GM12891 (cell line): ENCODE measurements around the gene KCNK15.

ENCODE experiments used
- DNase-seq: peaks from one replicate; pipeline ENCODE4 v3.0.0; 2011; ENCODE audit warnings: low spot score; ENCODE audit not compliant: insufficient read length
- FAIRE-seq: peaks from 2 replicates; lab custom pipeline; 2011; peaks lifted over from hg19 to GRCh38; lab: Jason Lieb, UNC
- PAX5 ChIP-seq: IDR thresholded peaks from 2 replicates; pipeline ENCODE4 v1.6.1; 2011; ENCODE audit warnings: low read length, moderate library complexity, mild to moderate bottlenecking; ENCODE audit not compliant: insufficient read depth, severe bottlenecking
- POLR2A ChIP-seq: IDR thresholded peaks from 2 replicates; pipeline ENCODE4 v1.6.1; 2011; ENCODE audit warnings: low read depth, low read length, control low read depth
- POLR2AphosphoS5 ChIP-seq: IDR thresholded peaks from 2 replicates; pipeline ENCODE4 v1.6.1; 2011; ENCODE audit warnings: low read depth, low read length, control low read depth
- POU2F2 ChIP-seq: IDR thresholded peaks from 2 replicates; pipeline ENCODE4 v1.6.1; 2011; ENCODE audit warnings: low read depth, mild to moderate bottlenecking, control low read depth, low read length, moderate library complexity
- SPI1 ChIP-seq: IDR thresholded peaks from 2 replicates; pipeline ENCODE4 v1.6.1; 2011; ENCODE audit warnings: low read depth, low read length, control low read depth
- TAF1 ChIP-seq: IDR thresholded peaks from 2 replicates; pipeline ENCODE4 v1.6.1; 2011; ENCODE audit warnings: low read depth, low read length, control low read depth

Gene KCNK15

GRCh38 chr20:44768256-44768655, 22.6 kb downstream of the KCNK15 start:
- no peak for FAIRE-seq
- TF ChIP-seq TAF1 (no peak), PAX5 (no peak), SPI1 (no peak), POLR2A (no peak)
- DNase-seq = no peak

- FAIRE-seq (no peak), DNase-seq (no peak)
- TF ChIP-seq TAF1 = no peak
- no peak for TF ChIP-seq PAX5
- no peak for TF ChIP-seq POLR2AphosphoS5
- no peak for TF ChIP-seq POLR2A
- no peak for TF ChIP-seq SPI1
- TF ChIP-seq POU2F2 = no peak
These were observed 23.3 kb downstream of the KCNK15 start for GRCh38 chr20:44768854-44769480.

GRCh38 chr20:44769481-44769863, 23.8 kb downstream of the KCNK15 start:
- no peak for TF ChIP-seq SPI1
- TF ChIP-seq POU2F2 = no peak
- no peak for TF ChIP-seq PAX5
- TF ChIP-seq TAF1 = no peak
- TF ChIP-seq POLR2A = no peak
- no peak for TF ChIP-seq POLR2AphosphoS5
- FAIRE-seq (no peak), DNase-seq (no peak)

GRCh38 chr20:44770484-44771171, 25.0 kb downstream of the KCNK15 start:
- TF ChIP-seq PAX5 = no peak
- TF ChIP-seq POLR2AphosphoS5 = no peak
- no peak for TF ChIP-seq POU2F2
- no peak for TF ChIP-seq POLR2A
- no peak for TF ChIP-seq TAF1
- FAIRE-seq (no peak), DNase-seq (no peak)

- FAIRE-seq (no peak), DNase-seq (no peak)
- TF ChIP-seq POLR2A = no peak
- TF ChIP-seq TAF1 = no peak
- TF ChIP-seq SPI1 = no peak
- TF ChIP-seq POU2F2 = no peak
- no peak for TF ChIP-seq PAX5
- no peak for TF ChIP-seq POLR2AphosphoS5
These were observed 25.5 kb downstream of the KCNK15 start for GRCh38 chr20:44771172-44771535.

GRCh38 chr20:44772636-44773035, 27.0 kb downstream of the KCNK15 start:
- no peak for DNase-seq
- FAIRE-seq = no peak
- TF ChIP-seq PAX5 = no peak
- no peak for TF ChIP-seq POLR2A
- TF ChIP-seq SPI1 = no peak
- TF ChIP-seq POU2F2 = no peak
- no peak for TF ChIP-seq POLR2AphosphoS5
- no peak for TF ChIP-seq TAF1

GRCh38 chr20:44773070-44773829, 27.6 kb downstream of the KCNK15 start:
- no peak for TF ChIP-seq SPI1
- TF ChIP-seq POU2F2 = no peak
- no peak for TF ChIP-seq POLR2A
- no peak for TF ChIP-seq PAX5
- no peak for TF ChIP-seq POLR2AphosphoS5
- TF ChIP-seq TAF1 = no peak
- FAIRE-seq = no peak
- DNase-seq = no peak

GRCh38 chr20:44776980-44777379, 31.3 kb downstream of the KCNK15 start:
- TF ChIP-seq TAF1 = no peak
- no peak for TF ChIP-seq PAX5
- no peak for TF ChIP-seq POLR2A
- TF ChIP-seq POLR2AphosphoS5 = no peak
- no peak for TF ChIP-seq POU2F2
- no peak for TF ChIP-seq SPI1
- DNase-seq = no peak
- FAIRE-seq = no peak

GRCh38 chr20:44780226-44780625, 34.6 kb downstream of the KCNK15 start:
- TF ChIP-seq POU2F2 = no peak
- TF ChIP-seq POLR2AphosphoS5 = no peak
- no peak for TF ChIP-seq SPI1
- TF ChIP-seq PAX5 = no peak
- no peak for TF ChIP-seq POLR2A
- no peak for TF ChIP-seq TAF1
- no peak for FAIRE-seq

More at GRCh38 chr20:44780226-44780625, 34.6 kb downstream of the KCNK15 start:
- DNase-seq = no peak
